Measurements from ENCODE around the gene CCNL2.
"Not testable (repeated sequence)": the region's sequence is repeated elsewhere in the genome, so short reads cannot be mapped to it uniquely, and the experiment has no call there.

CCNL2 gene

GRCh38 chr1:1391225-1391624, 7.9 kb downstream of the CCNL2 start:
- Histone ChIP-seq H3K27me3 (ENCODE audit: low read depth, low read length) (no peaks in the 10 kb centered on the region), H3K36me3 (ENCODE audit: control insufficient read depth in 1 of 2, insufficient read depth in 2 of 2, low read length in 2 of 2) (peaks cover 72 to 87% of the 10 kb centered on the region in 2 donors), H3K4me1 (ENCODE audit: control insufficient read depth in 1 of 2, insufficient read depth in 2 of 2, low read length in 2 of 2) (peaks cover 0 to 6% of the 10 kb centered on the region in 2 donors), H3K9me3 (ENCODE audit: control insufficient read depth in 1 of 2, low read length in 2 of 2) (no peaks in the 10 kb centered on the region), H3K27ac (ENCODE audit: low read length) (no peak overlapping the region), H3K4me3 (ENCODE audit: low read depth in 1 of 2, low read length in 2 of 2) (no peak overlapping the region)

DNA sequence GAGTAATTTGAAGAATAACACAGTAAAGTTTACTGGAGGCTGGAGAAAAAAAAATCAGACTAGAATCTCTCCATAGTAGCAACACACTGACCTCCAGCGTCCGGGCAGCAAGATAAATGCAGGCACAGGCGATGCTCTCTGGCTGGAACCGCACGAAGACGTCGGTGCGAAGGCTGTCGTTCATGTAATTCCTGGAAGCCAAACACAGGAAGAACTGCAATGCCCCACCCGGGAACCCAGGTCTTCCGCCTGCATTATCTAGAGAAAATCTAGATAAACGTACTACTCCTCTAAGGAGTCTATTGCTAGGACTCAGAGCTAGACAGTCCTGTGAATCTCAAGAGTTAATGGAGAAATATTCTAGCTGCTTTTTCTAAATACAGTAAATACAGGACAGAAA, 8.5 kb downstream of the CCNL2 start:
- Histone ChIP-seq H3K9me3 (ENCODE audit: control insufficient read depth in 1 of 2, low read length in 2 of 2) (no peaks in the 10 kb centered on the region), H3K4me3 (ENCODE audit: low read depth in 1 of 2, low read length in 2 of 2) (no peak overlapping the region), H3K27ac (ENCODE audit: low read length) (no peak overlapping the region), H3K36me3 (ENCODE audit: control insufficient read depth in 1 of 2, insufficient read depth in 2 of 2, low read length in 2 of 2) (peaks cover 76 to 90% of the 10 kb centered on the region in 2 donors), H3K4me1 (ENCODE audit: control insufficient read depth in 1 of 2, insufficient read depth in 2 of 2, low read length in 2 of 2) (peaks cover 0 to 6% of the 10 kb centered on the region in 2 donors), H3K27me3 (ENCODE audit: low read depth, low read length) (no peaks in the 10 kb centered on the region)

DNA sequence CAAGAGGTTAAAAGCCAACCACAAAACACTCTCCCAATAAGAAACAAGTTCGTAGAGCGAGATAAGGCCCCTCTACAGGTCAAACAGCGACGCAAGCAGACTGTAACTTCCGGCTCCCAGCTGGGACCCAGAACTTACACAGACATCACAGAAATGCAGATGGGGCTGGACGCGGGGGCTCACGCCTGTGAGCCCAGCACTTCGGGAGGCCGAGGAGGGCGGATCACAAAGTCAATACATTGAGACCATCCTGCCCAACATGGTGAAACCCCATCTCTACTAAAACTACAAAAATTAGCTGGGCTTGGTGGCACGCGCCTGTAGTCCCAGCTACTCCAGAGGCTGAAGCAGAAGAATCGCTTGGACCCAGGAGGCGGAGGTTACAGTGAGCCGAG, 11.1 kb downstream of the CCNL2 start:
- no peaks in the 10 kb centered on the region for H3K27me3 ChIP-seq (ENCODE audit: low read depth, low read length)
- no peaks in the 10 kb centered on the region for H3K9me3 ChIP-seq (ENCODE audit: control insufficient read depth in 1 of 2, low read length in 2 of 2)
- peaks cover 59 to 71% of the 10 kb centered on the region in 2 donors for H3K36me3 ChIP-seq (ENCODE audit: control insufficient read depth in 1 of 2, insufficient read depth in 2 of 2, low read length in 2 of 2)
- H3K27ac ChIP-seq (ENCODE audit: low read length), result no peak overlapping the region
- no peaks in the 10 kb centered on the region for H3K4me1 ChIP-seq (ENCODE audit: control insufficient read depth in 1 of 2, insufficient read depth in 2 of 2, low read length in 2 of 2)
- H3K4me3 ChIP-seq (ENCODE audit: low read depth in 1 of 2, low read length in 2 of 2), result no peak overlapping the region

- Histone ChIP-seq H3K4me3 (ENCODE audit: low read depth in 1 of 2, low read length in 2 of 2) (no peak overlapping the region), H3K9me3 (ENCODE audit: control insufficient read depth in 1 of 2, low read length in 2 of 2) (no peaks in the 10 kb centered on the region), H3K4me1 (ENCODE audit: control insufficient read depth in 1 of 2, insufficient read depth in 2 of 2, low read length in 2 of 2) (no peaks in the 10 kb centered on the region), H3K36me3 (ENCODE audit: control insufficient read depth in 1 of 2, insufficient read depth in 2 of 2, low read length in 2 of 2) (peaks cover 52 to 64% of the 10 kb centered on the region in 2 donors), H3K27me3 (ENCODE audit: low read depth, low read length) (no peaks in the 10 kb centered on the region), H3K27ac (ENCODE audit: low read length) (no peak overlapping the region)
These were observed 11.7 kb downstream of the CCNL2 start for GRCh38 chr1:1387098-1388077.

DNA sequence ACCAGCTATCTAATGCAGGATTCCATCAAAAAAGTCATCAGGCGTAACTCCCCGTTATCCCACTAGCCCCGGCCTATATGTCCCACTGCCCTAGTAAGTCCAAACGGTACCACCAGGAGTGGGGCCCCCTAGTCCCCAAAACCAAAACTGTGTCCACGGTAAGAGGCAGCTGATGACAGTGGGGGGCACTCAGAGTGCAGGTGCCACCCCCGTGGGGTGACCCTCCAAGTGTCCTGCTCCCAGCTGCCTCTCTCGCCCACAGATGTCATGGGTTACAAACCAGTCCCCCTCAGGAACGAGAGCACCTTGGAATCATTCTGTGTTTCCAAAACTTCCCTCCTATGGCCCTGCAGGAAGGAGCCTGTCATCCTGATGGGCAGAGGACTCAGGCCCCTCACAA, 13.2 kb downstream of the CCNL2 start:
- Histone ChIP-seq H3K27me3 (ENCODE audit: low read depth, low read length) (no peaks in the 10 kb centered on the region), H3K36me3 (ENCODE audit: control insufficient read depth in 1 of 2, insufficient read depth in 2 of 2, low read length in 2 of 2) (peaks cover 38 to 58% of the 10 kb centered on the region in 2 donors), H3K4me3 (ENCODE audit: low read depth in 1 of 2, low read length in 2 of 2) (no peak overlapping the region), H3K4me1 (ENCODE audit: control insufficient read depth in 1 of 2, insufficient read depth in 2 of 2, low read length in 2 of 2) (no peaks in the 10 kb centered on the region), H3K9me3 (ENCODE audit: control insufficient read depth in 1 of 2, low read length in 2 of 2) (no peaks in the 10 kb centered on the region), H3K27ac (ENCODE audit: low read length) (no peak overlapping the region)

GRCh38 chr1:1385339-1385738, 13.8 kb downstream of the CCNL2 start:
- H3K9me3 ChIP-seq (ENCODE audit: control insufficient read depth in 1 of 2, low read length in 2 of 2); H3K4me1 ChIP-seq (ENCODE audit: control insufficient read depth in 1 of 2, insufficient read depth in 2 of 2, low read length in 2 of 2); H3K27ac ChIP-seq (ENCODE audit: low read length); H3K27me3 ChIP-seq (ENCODE audit: low read depth, low read length); H3K4me3 ChIP-seq (ENCODE audit: low read depth in 1 of 2, low read length in 2 of 2): not testable (repeated sequence)
- peaks cover 32 to 52% of the 10 kb centered on the region in 2 donors for H3K36me3 ChIP-seq (ENCODE audit: control insufficient read depth in 1 of 2, insufficient read depth in 2 of 2, low read length in 2 of 2)

DNA sequence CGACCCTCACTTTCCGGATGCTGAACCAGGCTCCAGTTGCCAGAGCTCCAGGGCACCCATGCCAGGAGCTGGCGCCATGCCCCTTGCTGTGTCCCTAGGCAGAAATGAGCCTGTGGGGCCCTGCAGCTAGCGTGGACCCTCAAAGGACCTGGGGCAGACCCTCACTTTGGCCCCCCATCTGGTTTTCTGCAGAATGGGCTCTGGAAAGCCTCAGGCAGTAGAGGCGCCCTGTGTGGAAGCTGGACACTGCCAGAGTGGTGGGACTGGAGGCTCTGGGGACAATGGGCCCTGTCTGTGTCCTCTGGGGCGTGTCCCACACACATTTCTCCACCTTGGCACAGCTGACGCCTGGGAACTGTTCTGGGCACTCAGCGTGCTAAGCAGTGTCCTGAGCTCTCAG, 17.8 kb downstream of the CCNL2 start:
- peaks cover 5 to 13% of the 10 kb centered on the region in 2 donors for H3K36me3 ChIP-seq (ENCODE audit: control insufficient read depth in 1 of 2, insufficient read depth in 2 of 2, low read length in 2 of 2)
- no peak overlapping the region for H3K4me3 ChIP-seq (ENCODE audit: low read depth in 1 of 2, low read length in 2 of 2)
- H3K27me3 ChIP-seq (ENCODE audit: low read depth, low read length), result no peaks in the 10 kb centered on the region
- peaks cover 0 to under 1% of the 10 kb centered on the region in 2 donors for H3K4me1 ChIP-seq (ENCODE audit: control insufficient read depth in 1 of 2, insufficient read depth in 2 of 2, low read length in 2 of 2)
- H3K27ac ChIP-seq (ENCODE audit: low read length), result no peak overlapping the region
- no peaks in the 10 kb centered on the region for H3K9me3 ChIP-seq (ENCODE audit: control insufficient read depth in 1 of 2, low read length in 2 of 2)

DNA sequence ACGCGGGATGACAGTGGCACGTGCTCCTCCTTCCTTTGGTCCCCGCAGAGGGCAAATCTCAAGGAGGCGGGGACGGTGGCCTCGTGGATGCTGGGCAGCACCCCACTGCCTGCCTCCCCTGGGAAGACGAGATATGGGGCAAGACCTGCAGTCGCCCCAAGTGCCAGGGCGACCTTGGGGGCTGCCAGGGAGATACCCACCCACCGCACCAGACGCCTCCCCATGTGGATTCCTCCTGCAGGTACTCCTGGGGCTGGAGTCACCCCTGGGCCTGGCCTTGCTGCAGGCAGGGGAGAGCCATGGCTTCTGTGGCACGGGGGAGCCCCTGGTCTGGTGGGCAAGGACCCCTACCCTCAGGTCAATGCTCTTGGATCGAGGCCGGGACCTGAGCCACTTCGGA, 18.3 kb downstream of the CCNL2 start:
- peaks cover 0 to 5% of the 10 kb centered on the region in 2 donors for H3K4me1 ChIP-seq (ENCODE audit: control insufficient read depth in 1 of 2, insufficient read depth in 2 of 2, low read length in 2 of 2)
- no peaks in the 10 kb centered on the region for H3K27me3 ChIP-seq (ENCODE audit: low read depth, low read length)
- no peaks in the 10 kb centered on the region for H3K9me3 ChIP-seq (ENCODE audit: control insufficient read depth in 1 of 2, low read length in 2 of 2)
- no peak overlapping the region for H3K27ac ChIP-seq (ENCODE audit: low read length)
- peaks cover under 1 to 9% of the 10 kb centered on the region in 2 donors for H3K36me3 ChIP-seq (ENCODE audit: control insufficient read depth in 1 of 2, insufficient read depth in 2 of 2, low read length in 2 of 2)
- no peak overlapping the region for H3K4me3 ChIP-seq (ENCODE audit: low read depth in 1 of 2, low read length in 2 of 2)

DNA sequence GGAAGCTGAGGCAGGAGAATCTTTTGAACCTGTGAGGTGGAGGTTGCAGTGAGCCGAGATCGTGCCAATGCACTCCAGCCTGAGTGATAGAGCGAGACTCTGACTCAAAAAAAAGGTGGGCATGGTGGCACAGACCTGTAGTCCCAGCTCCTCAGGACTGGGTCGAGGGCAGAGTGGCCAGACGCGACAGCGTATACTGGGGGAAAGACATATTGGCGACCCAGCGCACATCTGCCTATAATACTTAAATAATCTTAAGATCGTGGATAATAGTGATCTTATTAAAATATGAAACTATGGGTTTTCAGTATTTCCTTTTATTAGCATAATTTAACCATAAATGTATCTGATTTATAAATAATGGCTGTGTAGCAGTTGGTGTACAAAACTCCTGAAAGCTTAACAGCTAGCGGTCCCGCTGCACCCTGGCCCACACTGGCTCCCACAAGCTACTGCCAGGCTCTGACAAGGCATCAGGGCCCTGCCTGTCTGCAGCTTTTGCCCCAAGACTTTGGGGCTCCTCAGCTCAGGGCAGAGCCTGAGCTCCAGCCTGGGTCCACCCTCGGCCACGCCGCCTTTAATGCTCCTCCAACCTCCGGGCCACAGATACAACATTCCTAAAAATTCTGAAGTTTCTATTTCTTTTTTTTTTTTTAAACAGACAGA, 21.5 kb downstream of the CCNL2 start:
- Histone ChIP-seq H3K27me3 (ENCODE audit: low read depth, low read length) (no peaks in the 10 kb centered on the region), H3K27ac (ENCODE audit: low read length) (no peak overlapping the region), H3K9me3 (ENCODE audit: control insufficient read depth in 1 of 2, low read length in 2 of 2) (no peaks in the 10 kb centered on the region), H3K4me1 (ENCODE audit: control insufficient read depth in 1 of 2, insufficient read depth in 2 of 2, low read length in 2 of 2) (peaks cover 6 to 24% of the 10 kb centered on the region in 2 donors), H3K36me3 (ENCODE audit: control insufficient read depth in 1 of 2, insufficient read depth in 2 of 2, low read length in 2 of 2) (peaks cover 0 to 18% of the 10 kb centered on the region in 2 donors), H3K4me3 (ENCODE audit: low read depth in 1 of 2, low read length in 2 of 2) (no peak overlapping the region)

DNA sequence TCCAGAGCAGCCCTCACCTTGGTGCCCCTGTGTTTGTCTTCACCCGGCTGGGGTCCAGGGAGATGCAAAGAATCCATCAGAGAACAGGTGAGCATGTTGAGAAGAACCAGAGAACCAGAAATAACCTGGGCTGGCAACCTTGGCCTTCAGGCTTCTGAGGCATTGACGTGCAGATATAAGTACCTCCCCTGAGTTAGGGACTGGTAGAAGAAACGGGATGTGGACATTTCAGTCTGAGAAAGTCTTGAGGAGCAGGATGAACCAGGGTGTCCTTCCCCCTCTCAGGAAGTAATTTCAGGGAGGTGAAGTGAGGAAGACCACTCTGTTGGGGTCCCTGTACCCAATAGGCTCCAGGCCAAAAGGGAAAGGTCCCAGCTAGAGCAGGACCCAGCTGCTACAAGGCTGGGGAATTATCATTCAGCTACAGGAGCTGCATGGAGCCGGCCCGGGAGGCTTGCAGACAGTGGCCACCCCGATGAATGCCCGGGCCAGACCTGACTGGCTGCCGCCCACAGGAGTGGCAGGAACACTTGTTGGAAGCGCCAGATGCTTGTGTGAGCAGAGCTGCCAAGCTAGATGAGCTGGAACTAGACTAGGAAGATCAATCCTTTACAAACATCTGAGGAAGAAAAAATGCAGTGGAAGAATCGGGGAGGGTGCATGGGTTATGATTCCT, 22.4 kb downstream of the CCNL2 start:
- Histone ChIP-seq H3K4me1 (ENCODE audit: control insufficient read depth in 1 of 2, insufficient read depth in 2 of 2, low read length in 2 of 2) (peaks cover 6 to 33% of the 10 kb centered on the region in 2 donors), H3K9me3 (ENCODE audit: control insufficient read depth in 1 of 2, low read length in 2 of 2) (no peaks in the 10 kb centered on the region), H3K36me3 (ENCODE audit: control insufficient read depth in 1 of 2, insufficient read depth in 2 of 2, low read length in 2 of 2) (peaks cover 0 to 17% of the 10 kb centered on the region in 2 donors), H3K27ac (ENCODE audit: low read length) (no peak overlapping the region), H3K27me3 (ENCODE audit: low read depth, low read length) (no peaks in the 10 kb centered on the region), H3K4me3 (ENCODE audit: low read depth in 1 of 2, low read length in 2 of 2) (no peak overlapping the region)
